Measurements from ENCODE around the gene OR13J1.

DNA sequence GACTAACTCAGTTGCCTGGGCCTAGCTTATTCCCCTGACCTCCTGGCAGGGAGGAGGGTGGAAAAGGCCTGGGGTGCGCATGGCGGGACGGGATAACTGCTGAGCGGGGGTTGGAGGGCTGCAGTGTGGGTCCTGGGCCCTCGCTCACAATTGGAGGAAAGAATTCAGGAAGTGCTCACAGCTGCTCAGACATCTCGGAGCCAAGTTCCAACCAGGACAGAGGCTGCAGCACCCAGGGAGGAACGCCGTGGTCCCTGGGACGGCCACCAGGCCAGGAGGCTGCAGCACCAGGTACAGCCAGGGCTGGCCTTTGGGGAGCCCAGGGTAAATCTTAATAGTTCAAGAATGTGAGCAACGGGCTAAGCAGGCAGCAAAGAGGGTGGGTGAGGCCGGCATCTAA is 39.1 kb upstream of the OR13J1 start, which contains the start of gene SPAAR:
- TF ChIP-seq, protein P1, sequence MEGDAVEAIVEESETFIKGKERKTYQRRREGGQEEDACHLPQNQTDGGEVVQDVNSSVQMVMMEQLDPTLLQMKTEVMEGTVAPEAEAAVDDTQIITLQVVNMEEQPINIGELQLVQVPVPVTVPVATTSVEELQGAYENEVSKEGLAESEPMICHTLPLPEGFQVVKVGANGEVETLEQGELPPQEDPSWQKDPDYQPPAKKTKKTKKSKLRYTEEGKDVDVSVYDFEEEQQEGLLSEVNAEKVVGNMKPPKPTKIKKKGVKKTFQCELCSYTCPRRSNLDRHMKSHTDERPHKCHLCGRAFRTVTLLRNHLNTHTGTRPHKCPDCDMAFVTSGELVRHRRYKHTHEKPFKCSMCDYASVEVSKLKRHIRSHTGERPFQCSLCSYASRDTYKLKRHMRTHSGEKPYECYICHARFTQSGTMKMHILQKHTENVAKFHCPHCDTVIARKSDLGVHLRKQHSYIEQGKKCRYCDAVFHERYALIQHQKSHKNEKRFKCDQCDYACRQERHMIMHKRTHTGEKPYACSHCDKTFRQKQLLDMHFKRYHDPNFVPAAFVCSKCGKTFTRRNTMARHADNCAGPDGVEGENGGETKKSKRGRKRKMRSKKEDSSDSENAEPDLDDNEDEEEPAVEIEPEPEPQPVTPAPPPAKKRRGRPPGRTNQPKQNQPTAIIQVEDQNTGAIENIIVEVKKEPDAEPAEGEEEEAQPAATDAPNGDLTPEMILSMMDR (IDR thresholded peaks at IDR 0.05) = no peak
- TF ChIP-seq POLR2A (IDR thresholded peaks at IDR 0.05) (no peak), EP300 (IDR thresholded peaks at IDR 0.05) (no peak), POLR2AphosphoS5 (IDR thresholded peaks at IDR 0.05) (no peak)

Data from suprapubic skin (tissue), 4 donors.